DOHH2 (cell line): Measurements from ENCODE around the gene CMPK2.

ENCODE experiments used
- CTCF ChIP-seq: fragments of 200-600 bp; sonication (generic); IDR thresholded peaks from one replicate; pipeline ENCODE4 v1.5.1; 2014; ENCODE audit warnings: antibody characterized with exemption, mild to moderate bottlenecking, low read depth, low read length; ENCODE audit not compliant: poor library complexity, severe bottlenecking
- EZH2phosphoT487 ChIP-seq: fragments of 200-600 bp; sonication (generic); IDR thresholded peaks from 2 replicates; pipeline ENCODE4 v1.6.1; 2017; ENCODE audit warnings: borderline replicate concordance, mild to moderate bottlenecking, antibody characterized with exemption, low read length, moderate library complexity, mixed read lengths

- TF ChIP-seq CTCF (peak; percentile 8), EZH2phosphoT487 (no peak)
These were observed 40.7 kb downstream of the CMPK2 start for GRCh38 chr2:6824962-6825361.
